HG03469 (cell line): ENCODE results near the gene GOLT1A.

Source experiments
- ATAC-seq: cut with Tn5 transposase; IDR thresholded peaks from one replicate; pipeline ENCODE4 v1.9.1; 2021; ENCODE audit warnings: mild to moderate bottlenecking, moderate library complexity, moderate number of reproducible peaks; ENCODE audit not compliant: unreplicated experiment

Gene GOLT1A

GRCh38 chr1:204194080-204194479 lies 19.7 kb downstream of the GOLT1A start:
- no peak for ATAC-seq

GRCh38 chr1:204192589-204193352 lies 21.0 kb downstream of the GOLT1A start:
- ATAC-seq, result no peak

GRCh38 chr1:204192046-204192445 lies 21.7 kb downstream of the GOLT1A start:
- no peak for ATAC-seq

- ATAC-seq, result no peak
Observed at GRCh38 chr1:204191456-204191855, 22.3 kb downstream of the GOLT1A start.

GRCh38 chr1:204190212-204191211 lies 23.3 kb downstream of the GOLT1A start:
- no peak for ATAC-seq

GRCh38 chr1:204188959-204189639 lies 24.7 kb downstream of the GOLT1A start:
- ATAC-seq, result no peak

GRCh38 chr1:204186597-204186996 lies 27.2 kb downstream of the GOLT1A start:
- no peak for ATAC-seq

- ATAC-seq, result no peak
Observed at GRCh38 chr1:204181116-204181515, 32.7 kb downstream of the GOLT1A start.

GRCh38 chr1:204180133-204180532 lies 33.7 kb downstream of the GOLT1A start:
- ATAC-seq, result no peak

- no peak for ATAC-seq
Observed at GRCh38 chr1:204178487-204179281, 35.1 kb downstream of the GOLT1A start.

- ATAC-seq, result no peak
Observed at GRCh38 chr1:204177133-204177532, 36.7 kb downstream of the GOLT1A start.

- ATAC-seq, result no peak
Observed at GRCh38 chr1:204176049-204176448, 37.7 kb downstream of the GOLT1A start.

GRCh38 chr1:204174958-204175357 lies 38.8 kb downstream of the GOLT1A start:
- ATAC-seq, result no peak

GRCh38 chr1:204172404-204173029 lies 41.3 kb downstream of the GOLT1A start:
- ATAC-seq, result no peak

GRCh38 chr1:204171751-204172178 lies 42.0 kb downstream of the GOLT1A start:
- no peak for ATAC-seq

GRCh38 chr1:204170494-204171155 lies 43.2 kb downstream of the GOLT1A start:
- no peak for ATAC-seq

- no peak for ATAC-seq
Observed at GRCh38 chr1:204169858-204170257, 43.9 kb downstream of the GOLT1A start.

GRCh38 chr1:204167730-204168129 lies 46.1 kb downstream of the GOLT1A start:
- ATAC-seq, result no peak

- ATAC-seq, result no peak
Observed at GRCh38 chr1:204166219-204166618, 47.6 kb downstream of the GOLT1A start, which contains the start of gene REN. TSS of gene REN (minus strand) at chr1:204166337. CDS start at chr1:204166293, 44 bp downstream.
